ENCODE measurements around the gene SPEM2.

Gene SPEM2

GRCh38 chr17:7435676-7436555, 10.5 kb downstream of the SPEM2 start:
- no peak for DNase-seq (ENCODE audit: low spot score)
- in situ Hi-C loops (cut with MboI; ENCODE audit: low pct_unique_long_range_greater_than_20kb, low sequenced_read_pairs, unreplicated experiment), result no loop called here

GRCh38 chr17:7436556-7437368, 11.3 kb downstream of the SPEM2 start:
- TF ChIP-seq CTCF (IDR thresholded peaks at IDR 0.05; ENCODE audit: extremely low read depth, insufficient read depth, missing control alignments), result peak; percentile 88
- peak; percentile 78 for DNase-seq (ENCODE audit: low spot score)
- in situ Hi-C loops (cut with MboI; ENCODE audit: low pct_unique_long_range_greater_than_20kb, low sequenced_read_pairs, unreplicated experiment), result no loop called here

More at GRCh38 chr17:7435676-7436555, 10.5 kb downstream of the SPEM2 start:
- TF ChIP-seq CTCF (IDR thresholded peaks at IDR 0.05; ENCODE audit: extremely low read depth, insufficient read depth, missing control alignments), result peak; percentile 44

GRCh38 chr17:7437369-7437863, 12.0 kb downstream of the SPEM2 start:
- TF ChIP-seq CTCF (IDR thresholded peaks at IDR 0.05; ENCODE audit: extremely low read depth, insufficient read depth, missing control alignments), result no peak
- no peak for DNase-seq (ENCODE audit: low spot score)
- in situ Hi-C loops (cut with MboI; ENCODE audit: low pct_unique_long_range_greater_than_20kb, low sequenced_read_pairs, unreplicated experiment), result no loop called here

GRCh38 chr17:7437950-7438614, 12.7 kb downstream of the SPEM2 start:
- in situ Hi-C loops (cut with MboI; ENCODE audit: low pct_unique_long_range_greater_than_20kb, low sequenced_read_pairs, unreplicated experiment), result no loop called here
- no peak for TF ChIP-seq CTCF (IDR thresholded peaks at IDR 0.05; ENCODE audit: extremely low read depth, insufficient read depth, missing control alignments)
- no peak for DNase-seq (ENCODE audit: low spot score)

- no peak for TF ChIP-seq CTCF (IDR thresholded peaks at IDR 0.05; ENCODE audit: extremely low read depth, insufficient read depth, missing control alignments)
- no peak for DNase-seq (ENCODE audit: low spot score)
- in situ Hi-C loops (cut with MboI; ENCODE audit: low pct_unique_long_range_greater_than_20kb, low sequenced_read_pairs, unreplicated experiment), result no loop called here
Observed at GRCh38 chr17:7438656-7439460, 13.4 kb downstream of the SPEM2 start.

Measured in GM13977 (cell line).